Ramos (cell line): ENCODE data around the gene PRKG1.

Experiments used
- in situ Hi-C: fragments of 300-500 bp; cut with MboI; formaldehyde crosslinking; loops from one replicate; pipeline ENCODE4 v1.14.3; 2022; ENCODE audit warnings: low sequenced_read_pairs; ENCODE audit not compliant: unreplicated experiment

Gene PRKG1

GRCh38 chr10:51924359-51924758, 850.1 kb downstream of the PRKG1 start:
- in situ Hi-C loops, result no loop called here

GRCh38 chr10:51926337-51926736, 852.0 kb downstream of the PRKG1 start:
- in situ Hi-C loops, result no loop called here

- in situ Hi-C loops, result no loop called here
These were observed 853.9 kb downstream of the PRKG1 start for GRCh38 chr10:51928162-51928561.

GRCh38 chr10:51932530-51932929, 858.2 kb downstream of the PRKG1 start:
- in situ Hi-C loops, result no loop called here

- in situ Hi-C loops, result no loop called here
These were observed 860.1 kb downstream of the PRKG1 start for GRCh38 chr10:51934373-51934772.

- in situ Hi-C loops, result no loop called here
These were observed 861.1 kb downstream of the PRKG1 start for GRCh38 chr10:51935341-51935740.

GRCh38 chr10:51937308-51938140, 863.2 kb downstream of the PRKG1 start:
- in situ Hi-C loops, result no loop called here

GRCh38 chr10:51950371-51950995, 876.2 kb downstream of the PRKG1 start:
- in situ Hi-C loops, result no loop called here

GRCh38 chr10:51950996-51951555, 876.8 kb downstream of the PRKG1 start:
- in situ Hi-C loops, result no loop called here

GRCh38 chr10:51951601-51952000, 877.3 kb downstream of the PRKG1 start:
- in situ Hi-C loops, result no loop called here

GRCh38 chr10:51952056-51952455, 877.8 kb downstream of the PRKG1 start:
- in situ Hi-C loops, result no loop called here

GRCh38 chr10:51955696-51956095, 881.4 kb downstream of the PRKG1 start:
- in situ Hi-C loops, result no loop called here

- in situ Hi-C loops, result no loop called here
These were observed 882.5 kb downstream of the PRKG1 start for GRCh38 chr10:51956822-51957221.

GRCh38 chr10:51960494-51960895, 886.2 kb downstream of the PRKG1 start:
- in situ Hi-C loops, result no loop called here

- in situ Hi-C loops, result no loop called here
These were observed 887.1 kb downstream of the PRKG1 start for GRCh38 chr10:51961401-51961800.

- in situ Hi-C loops, result no loop called here
These were observed 890.3 kb downstream of the PRKG1 start for GRCh38 chr10:51964630-51965029.

GRCh38 chr10:51965451-51965850, 891.2 kb downstream of the PRKG1 start:
- in situ Hi-C loops, result no loop called here

GRCh38 chr10:51972733-51973346, 898.6 kb downstream of the PRKG1 start:
- in situ Hi-C loops, result no loop called here

- in situ Hi-C loops, result no loop called here
These were observed 906.5 kb downstream of the PRKG1 start for GRCh38 chr10:51980752-51981151.

GRCh38 chr10:51981731-51982130, 907.4 kb downstream of the PRKG1 start:
- in situ Hi-C loops, result no loop called here

GRCh38 chr10:51983481-51983880, 909.2 kb downstream of the PRKG1 start:
- in situ Hi-C loops, result no loop called here
